Sigmoid colon (tissue), 4 donors: ENCODE measurements around the gene ADAMTS7.

ENCODE experiments used
- CTCF ChIP-seq, 4 experiments: fragments of 450-650 bp in 3 of 4; fragments of 200-600 bp in 1 of 4; IDR thresholded peaks; one replicate each; pipeline ENCODE4 v1.5.1; 2016 to 2019; ENCODE audit warnings: antibody characterized with exemption in 4 of 4, mild to moderate bottlenecking in 3 of 4, moderate library complexity in 2 of 4
- EP300 ChIP-seq, 4 donors: sonication (generic); formaldehyde crosslinking; IDR thresholded peaks; one replicate each; pipeline ENCODE4 v1.6.1; 2017; ENCODE audit warnings: antibody characterized with exemption in 4 of 4
- POLR2A ChIP-seq, 2 donors: fragments of 450-650 bp; IDR thresholded peaks; one replicate each; pipeline ENCODE4 v1.6.1; 2016; ENCODE audit warnings: antibody characterized with exemption in 2 of 2, mild to moderate bottlenecking in 2 of 2, moderate library complexity in 2 of 2
- POLR2AphosphoS5 ChIP-seq, 4 donors: sonication (generic); formaldehyde crosslinking; IDR thresholded peaks; one replicate each; pipeline ENCODE4 v1.6.1; 2017; ENCODE audit warnings: antibody characterized with exemption in 4 of 4

- no peak for TF ChIP-seq CTCF (IDR thresholded peaks at IDR 0.05)
- TF ChIP-seq POLR2A (IDR thresholded peaks at IDR 0.05), result no peak
- TF ChIP-seq POLR2AphosphoS5 (IDR thresholded peaks at IDR 0.05), result no peak
- no peak for TF ChIP-seq EP300 (IDR thresholded peaks at IDR 0.05)
Observed at GRCh38 chr15:78727561-78727960, 83.7 kb downstream of the ADAMTS7 start.
